HCT116 (cell line): Measurements from ENCODE around the gene ABCC11.

Source experiments
- ELF1 ChIP-seq: IDR thresholded peaks from 2 replicates; pipeline ENCODE4 v1.6.1; 2012; ENCODE audit warnings: low read depth, borderline replicate concordance
- EZH2 ChIP-seq: fragments of 200-600 bp; sonication (generic); IDR thresholded peaks from 2 replicates; pipeline ENCODE4 v1.6.1; 2017; ENCODE audit warnings: antibody characterized with exemption, mixed run types
- FOSL1 ChIP-seq: IDR thresholded peaks from 2 replicates; pipeline ENCODE4 v1.6.1; 2012; ENCODE audit warnings: low read depth
- POLR2A ChIP-seq: IDR thresholded peaks from 2 replicates; pipeline ENCODE4 v1.7.0; 2011; ENCODE audit warnings: borderline replicate concordance; ENCODE audit not compliant: insufficient read depth, insufficient read length; ENCODE audit errors: extremely low read depth
- POLR2AphosphoS5 ChIP-seq: IDR thresholded peaks from 2 replicates; pipeline ENCODE4 v1.6.1; 2011; ENCODE audit warnings: mild to moderate bottlenecking, low read depth, low read length, moderate library complexity
- REST ChIP-seq: IDR thresholded peaks from 2 replicates; pipeline ENCODE4 v1.6.1; 2012; ENCODE audit warnings: low read depth
- SIN3A ChIP-seq: IDR thresholded peaks from 2 replicates; pipeline ENCODE4 v1.6.1; 2012; ENCODE audit warnings: low read depth
- SP1 ChIP-seq: IDR thresholded peaks from 2 replicates; pipeline ENCODE4 v1.6.1; 2012; ENCODE audit warnings: low read depth
- TCF7L2 ChIP-seq: IDR thresholded peaks from 2 replicates; pipeline ENCODE4 v1.7.0; 2011; ENCODE audit warnings: borderline replicate concordance, inconsistent platforms; ENCODE audit not compliant: insufficient read depth, insufficient read length; ENCODE audit errors: extremely low read depth
- ZFX ChIP-seq: fragments of 450-650 bp; IDR thresholded peaks from 2 replicates; pipeline ENCODE4 v1.6.1; 2017
- ZNF274 ChIP-seq: fragments of 200-500 bp; sonication (Bioruptor generic); IDR thresholded peaks from 2 replicates; pipeline ENCODE4 v1.6.1; 2014; ENCODE audit warnings: mild to moderate bottlenecking, low read depth, low read length, inconsistent platforms
- TF ChIP-seq, protein P1 (sequence below), 3 experiments: fragments of 200-600 bp in 1 of 3; sonication (generic) in 1 of 3; IDR thresholded peaks in 2 of 3; conservative IDR thresholded peaks in 1 of 3; 2 replicates each; pipeline ENCODE4 v1.5.1; 2012 to 2017; ENCODE audit warnings: low read depth in 2 of 3, low read length in 2 of 3, antibody characterized with exemption in 1 of 3, borderline replicate concordance in 1 of 3, control low read depth in 1 of 3, mild to moderate bottlenecking in 1 of 3, mixed read lengths in 1 of 3, mixed run types in 1 of 3, moderate library complexity in 1 of 3; ENCODE audit not compliant: insufficient read depth in 1 of 3

DNA sequence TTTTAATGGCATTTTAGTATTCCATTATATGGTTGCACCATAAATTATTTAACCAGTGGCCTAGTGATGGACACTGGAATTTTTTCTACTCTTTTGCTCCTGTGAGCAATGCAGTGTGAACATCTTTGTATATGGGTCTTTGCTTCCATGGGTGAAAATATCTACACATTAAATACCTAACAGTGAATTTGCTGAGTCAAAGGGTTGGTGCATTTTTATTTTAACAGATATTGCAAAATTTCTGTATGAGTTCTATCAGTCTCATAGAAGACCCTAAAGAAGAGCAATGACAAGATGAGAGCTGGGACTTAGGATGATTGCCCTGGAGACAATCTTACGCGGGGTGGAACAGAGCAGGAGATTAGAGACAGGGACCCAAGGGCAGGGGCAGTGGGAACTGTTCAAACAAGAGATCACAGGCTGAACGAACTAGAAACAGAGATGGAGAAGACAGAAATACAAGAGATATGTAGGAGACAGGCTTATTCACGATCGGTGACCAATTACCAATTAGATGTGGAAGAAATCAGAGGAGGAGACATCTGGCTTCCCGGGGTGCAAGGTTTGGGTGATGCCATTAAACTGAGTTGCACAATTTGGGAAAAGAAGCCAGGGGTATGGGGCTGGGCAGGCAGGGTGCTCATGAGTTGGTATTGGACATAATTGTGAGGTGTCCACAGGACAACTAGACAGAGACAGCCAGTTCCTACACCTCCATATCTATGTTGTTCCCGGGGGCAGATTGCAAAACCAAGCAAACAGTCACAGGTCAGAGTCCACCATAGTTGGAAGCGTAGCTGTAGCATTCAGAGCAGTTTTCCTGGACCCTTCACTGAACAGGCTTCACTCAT is 43.1 kb downstream of the ABCC11 start:
- TF ChIP-seq EZH2 (no peak), ZFX (no peak), SP1 (no peak), FOSL1 (no peak), POLR2A (no peak), REST (no peak), TCF7L2 (no peak), POLR2AphosphoS5 (no peak), SIN3A (no peak), ELF1 (no peak), ZNF274 (no peak)
- TF ChIP-seq, protein P1, sequence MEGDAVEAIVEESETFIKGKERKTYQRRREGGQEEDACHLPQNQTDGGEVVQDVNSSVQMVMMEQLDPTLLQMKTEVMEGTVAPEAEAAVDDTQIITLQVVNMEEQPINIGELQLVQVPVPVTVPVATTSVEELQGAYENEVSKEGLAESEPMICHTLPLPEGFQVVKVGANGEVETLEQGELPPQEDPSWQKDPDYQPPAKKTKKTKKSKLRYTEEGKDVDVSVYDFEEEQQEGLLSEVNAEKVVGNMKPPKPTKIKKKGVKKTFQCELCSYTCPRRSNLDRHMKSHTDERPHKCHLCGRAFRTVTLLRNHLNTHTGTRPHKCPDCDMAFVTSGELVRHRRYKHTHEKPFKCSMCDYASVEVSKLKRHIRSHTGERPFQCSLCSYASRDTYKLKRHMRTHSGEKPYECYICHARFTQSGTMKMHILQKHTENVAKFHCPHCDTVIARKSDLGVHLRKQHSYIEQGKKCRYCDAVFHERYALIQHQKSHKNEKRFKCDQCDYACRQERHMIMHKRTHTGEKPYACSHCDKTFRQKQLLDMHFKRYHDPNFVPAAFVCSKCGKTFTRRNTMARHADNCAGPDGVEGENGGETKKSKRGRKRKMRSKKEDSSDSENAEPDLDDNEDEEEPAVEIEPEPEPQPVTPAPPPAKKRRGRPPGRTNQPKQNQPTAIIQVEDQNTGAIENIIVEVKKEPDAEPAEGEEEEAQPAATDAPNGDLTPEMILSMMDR (IDR thresholded peaks at IDR 0.05 in 2 of 3, conservative IDR thresholded peaks at IDR 0.05 in 1 of 3; ENCODE audit: borderline replicate concordance in 1 of 3, insufficient read depth in 1 of 3, low read depth in 2 of 3, low read length in 2 of 3): no peak
